GM12865 (cell line): Measurements from ENCODE around the gene DNAJB8.

ENCODE experiments used
- DNase-seq: peaks from one replicate; pipeline ENCODE4 v3.0.0; 2010; ENCODE audit warnings: low read depth
- H3K4me3 ChIP-seq: 2 replicates; pipeline ENCODE4 v1.5.1; 2011; ENCODE audit warnings: mild to moderate bottlenecking, low read depth, low read length, control low read depth
- TF ChIP-seq, protein P1 (sequence below): IDR thresholded peaks from 2 replicates; pipeline ENCODE4 v1.5.1; 2011; ENCODE audit warnings: low read length, control low read depth, low read depth, inconsistent platforms; ENCODE audit not compliant: insufficient read depth; ENCODE audit errors: missing control alignments

Gene DNAJB8

DNA sequence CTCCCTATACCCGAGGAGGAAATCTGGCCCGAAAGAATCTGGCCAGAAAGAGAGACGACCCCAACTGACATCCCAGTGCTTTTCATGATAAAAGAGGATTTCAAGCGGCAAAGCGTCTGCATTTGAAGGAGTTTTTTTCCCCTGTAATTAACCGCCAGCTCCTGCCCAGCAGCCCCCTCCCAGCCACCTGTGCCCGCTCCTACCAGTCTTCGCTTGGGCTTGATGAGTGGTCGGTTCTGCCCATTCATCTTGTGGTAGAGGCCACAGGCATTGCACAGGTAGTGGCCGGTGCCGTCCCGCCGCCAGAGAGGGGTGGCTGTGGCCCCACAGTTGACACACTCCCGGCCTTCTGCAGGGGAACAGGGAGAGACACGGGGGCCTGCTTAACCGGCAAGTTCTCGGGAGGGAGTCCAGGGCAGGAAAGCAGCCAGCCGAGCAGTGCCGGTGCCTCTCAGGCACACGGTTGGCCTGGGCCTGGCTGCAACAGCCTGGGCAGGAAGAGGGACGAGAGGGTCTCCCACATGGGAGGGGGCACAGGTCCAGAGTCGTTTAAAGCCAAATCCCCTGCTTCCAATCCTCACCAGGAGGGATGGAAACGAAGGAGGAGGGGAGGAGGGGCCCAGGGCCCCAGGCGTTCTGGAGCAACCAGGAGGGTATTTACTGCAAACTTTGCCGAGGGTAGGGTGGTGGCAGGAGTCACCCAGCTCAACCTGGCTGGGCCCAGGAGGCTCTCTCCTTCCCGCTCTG is 17.1 kb upstream of the DNAJB8 start:
- H3K4me3 ChIP-seq = no peak overlapping the region
- DNase-seq = no peak
- TF ChIP-seq, protein P1, sequence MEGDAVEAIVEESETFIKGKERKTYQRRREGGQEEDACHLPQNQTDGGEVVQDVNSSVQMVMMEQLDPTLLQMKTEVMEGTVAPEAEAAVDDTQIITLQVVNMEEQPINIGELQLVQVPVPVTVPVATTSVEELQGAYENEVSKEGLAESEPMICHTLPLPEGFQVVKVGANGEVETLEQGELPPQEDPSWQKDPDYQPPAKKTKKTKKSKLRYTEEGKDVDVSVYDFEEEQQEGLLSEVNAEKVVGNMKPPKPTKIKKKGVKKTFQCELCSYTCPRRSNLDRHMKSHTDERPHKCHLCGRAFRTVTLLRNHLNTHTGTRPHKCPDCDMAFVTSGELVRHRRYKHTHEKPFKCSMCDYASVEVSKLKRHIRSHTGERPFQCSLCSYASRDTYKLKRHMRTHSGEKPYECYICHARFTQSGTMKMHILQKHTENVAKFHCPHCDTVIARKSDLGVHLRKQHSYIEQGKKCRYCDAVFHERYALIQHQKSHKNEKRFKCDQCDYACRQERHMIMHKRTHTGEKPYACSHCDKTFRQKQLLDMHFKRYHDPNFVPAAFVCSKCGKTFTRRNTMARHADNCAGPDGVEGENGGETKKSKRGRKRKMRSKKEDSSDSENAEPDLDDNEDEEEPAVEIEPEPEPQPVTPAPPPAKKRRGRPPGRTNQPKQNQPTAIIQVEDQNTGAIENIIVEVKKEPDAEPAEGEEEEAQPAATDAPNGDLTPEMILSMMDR = no peak

DNA sequence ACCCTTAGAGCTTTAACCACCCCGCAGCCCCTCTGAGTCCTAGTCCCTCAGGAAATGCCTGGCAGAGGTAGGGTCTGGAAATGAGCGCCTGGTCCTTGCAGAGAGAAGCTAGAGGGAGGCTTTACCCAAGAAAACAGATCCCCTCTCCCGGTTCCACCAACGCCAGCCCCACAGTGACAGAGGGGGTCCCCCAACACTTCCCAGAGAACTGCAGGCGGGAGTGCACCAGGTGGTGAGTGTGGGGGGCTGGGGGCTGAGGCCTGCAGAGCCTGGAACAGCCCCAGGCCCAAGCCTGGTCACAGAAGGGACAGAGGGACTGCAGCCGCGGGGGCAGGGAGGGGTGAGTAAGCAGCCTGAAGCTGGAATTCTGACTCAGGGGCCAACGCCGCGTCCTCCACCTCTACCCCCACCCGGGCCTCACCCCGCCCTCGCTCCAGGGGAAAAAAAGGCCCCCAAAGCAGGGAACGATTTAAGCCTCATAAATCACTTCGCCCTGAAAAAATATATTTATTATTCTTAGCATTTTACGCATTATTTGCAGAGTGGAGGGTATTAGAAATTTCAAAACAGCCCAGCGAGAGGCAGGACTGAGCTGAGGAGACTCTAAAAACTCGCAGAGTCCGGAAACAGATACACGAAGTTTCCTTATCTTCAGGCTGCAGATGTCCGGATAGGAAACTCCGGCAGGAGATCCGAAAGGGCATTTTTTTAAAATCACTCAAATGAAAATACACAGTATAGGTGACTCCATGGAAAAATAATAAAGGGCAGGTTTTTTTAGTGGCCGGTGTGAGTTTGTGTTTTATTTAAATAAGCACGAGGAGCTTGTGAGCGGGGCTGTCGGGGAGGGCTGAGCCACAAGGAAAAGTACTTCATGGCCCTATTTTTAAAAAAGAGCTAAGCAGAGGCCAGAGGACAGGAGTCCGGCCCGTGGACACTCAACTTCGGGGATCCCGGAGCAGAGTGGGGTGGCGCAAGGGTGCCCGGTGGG is 16.3 kb upstream of the DNAJB8 start:
- TF ChIP-seq, protein P1 = no peak
- no peak for DNase-seq
- H3K4me3 ChIP-seq = no peak overlapping the region

DNA sequence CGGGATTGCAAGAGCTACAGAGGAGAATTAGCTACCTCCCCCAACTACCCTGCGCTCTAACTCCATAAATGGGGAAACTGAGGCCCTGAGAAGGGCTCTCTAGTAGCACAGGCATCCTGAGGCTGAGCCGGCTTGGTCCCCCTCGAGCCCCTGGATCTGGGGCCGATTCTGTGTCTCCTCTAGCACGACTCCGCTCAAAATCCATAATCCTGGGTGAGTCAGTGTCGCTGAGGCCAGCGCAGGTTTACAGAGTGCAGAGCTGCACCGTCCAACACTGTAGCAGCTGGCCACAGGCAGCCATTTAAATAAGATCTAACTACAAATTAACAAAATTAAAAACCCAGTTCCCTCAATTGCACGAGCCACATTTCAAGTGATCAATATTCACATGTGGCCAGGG is 15.5 kb upstream of the DNAJB8 start:
- TF ChIP-seq, protein P1 = no peak
- H3K4me3 ChIP-seq = no peak overlapping the region
- DNase-seq = no peak

DNA sequence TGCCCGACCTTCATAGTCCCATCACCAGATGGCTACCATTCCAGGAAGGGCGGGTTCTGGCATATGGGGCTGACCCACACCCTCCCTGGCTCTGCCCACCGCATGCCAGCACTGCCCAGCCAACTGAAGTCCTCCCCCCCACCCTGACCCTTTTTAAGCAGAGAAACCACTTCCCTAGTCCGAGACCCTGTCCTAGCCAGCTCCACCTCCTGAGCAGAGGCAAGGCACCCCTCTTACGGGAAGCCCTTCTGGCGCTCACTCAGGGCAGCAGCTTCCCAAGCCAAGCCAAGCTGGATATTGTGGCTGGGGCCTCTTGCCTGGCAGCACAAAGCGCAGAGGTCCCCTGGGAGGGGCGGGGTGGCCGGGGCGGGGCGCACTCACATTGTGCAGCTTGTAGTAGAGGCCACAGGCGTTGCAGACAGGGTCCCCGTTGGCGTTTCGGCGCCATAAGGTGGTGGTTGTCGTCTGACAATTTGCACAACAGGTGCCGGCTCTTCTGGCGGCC is 14.8 kb upstream of the DNAJB8 start:
- no peak for DNase-seq
- TF ChIP-seq, protein P1 = no peak
- H3K4me3 ChIP-seq = no peak overlapping the region

DNA sequence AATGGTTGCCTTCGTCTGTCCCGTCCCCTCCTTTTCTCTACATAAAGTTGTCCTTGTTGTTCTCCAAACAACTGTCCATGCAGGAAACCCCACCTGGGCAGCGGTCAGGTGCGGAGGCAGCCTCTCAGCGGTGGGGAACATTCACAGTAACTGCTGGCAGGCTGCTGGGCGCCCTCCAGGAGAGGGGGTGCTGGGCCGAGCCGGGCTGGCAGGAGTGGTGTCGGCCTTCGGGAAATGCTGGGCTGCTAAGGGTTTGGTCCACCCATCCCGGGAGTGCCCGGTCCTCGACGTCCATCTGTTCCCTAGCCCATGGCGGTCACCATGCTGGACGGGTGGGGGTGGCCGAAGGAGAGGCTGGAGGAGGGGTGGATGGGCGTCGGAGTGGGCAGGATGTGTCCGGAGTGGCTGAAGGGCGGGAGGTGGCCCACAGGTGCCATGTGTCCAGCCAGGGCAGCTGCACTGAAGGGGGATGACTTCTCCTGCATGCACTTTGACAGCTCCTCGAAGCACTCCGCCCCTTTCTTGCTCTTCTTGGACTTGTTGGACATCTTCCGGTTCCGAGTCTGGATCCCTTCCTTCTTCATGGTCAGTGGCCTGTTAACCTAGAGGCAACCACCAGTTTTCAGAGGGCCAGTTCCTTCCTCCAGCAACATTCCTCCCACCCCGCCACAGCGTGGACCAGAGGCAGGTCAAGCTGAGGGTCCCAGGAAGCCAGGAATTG is 14.2 kb upstream of the DNAJB8 start:
- TF ChIP-seq, protein P1 = no peak
- H3K4me3 ChIP-seq = no peak overlapping the region
- no peak for DNase-seq

DNA sequence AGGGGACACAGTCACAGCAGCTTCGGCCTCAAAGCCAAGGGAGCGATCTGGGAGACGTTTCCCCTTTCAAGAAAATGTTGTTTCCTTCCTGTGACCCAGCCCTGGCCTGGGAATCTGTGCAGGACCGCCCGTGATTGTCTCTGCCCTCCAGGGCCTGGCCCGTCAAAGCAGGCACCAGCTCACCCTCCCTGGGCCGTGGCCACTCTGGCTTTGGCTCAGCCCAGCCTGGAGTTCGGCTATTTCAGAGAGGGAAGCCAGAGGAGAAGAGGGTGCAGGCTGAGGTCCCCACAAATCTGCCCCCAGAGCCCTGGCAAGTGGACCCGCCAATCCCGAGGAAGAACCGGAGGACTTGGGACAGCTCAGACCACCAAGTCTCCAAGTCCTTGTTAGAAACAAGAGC is 13.6 kb upstream of the DNAJB8 start:
- DNase-seq = no peak
- no peak overlapping the region for H3K4me3 ChIP-seq
- TF ChIP-seq, protein P1 = no peak
